OCI-LY7 (cell line): ENCODE data around the gene STRADB. TPM values are rescaled to one million over a fixed set of nuclear protein-coding genes. Genes with fewer than 3 reads are reported as not detected.
A peak's percentile ranks its signal among the peaks of the same experiment; 100 is the strongest.

Experiments used
- BruUV-seq: library from RNA; stranded (reverse); fragments of 400-500 nt; replicated peaks from 2 replicates; lab custom pipeline; 2021; lab: Mats Ljungman, UMichigan
- CTCF ChIA-PET: fragments of 300-600 bp; sonication (Branson Sonifier 250); formaldehyde crosslinking; loops from one replicate; lab custom pipeline; 2022; ENCODE audit warnings: antibody characterized with exemption; ENCODE audit not compliant: unreplicated experiment; lab: Charles Lee
- POLR2A ChIA-PET: fragments of 300-600 bp; sonication (Branson Sonifier 250); formaldehyde crosslinking; loops from one replicate; lab custom pipeline; 2022; ENCODE audit warnings: antibody characterized with exemption; lab: Charles Lee
- DNase-seq: peaks from one replicate; pipeline ENCODE4 v3.0.0-alpha.2; 2015; ENCODE audit warnings: low spot score
- H2AFZ ChIP-seq: fragments of 200-600 bp; sonication (generic), shearing (Covaris generic); 2 replicates; pipeline ENCODE4 v1.6.1; 2014; ENCODE audit warnings: mild to moderate bottlenecking, antibody characterized with exemption, low read length, moderate library complexity
- H3K27ac ChIP-seq: fragments of 200-600 bp; sonication (generic); 2 replicates; pipeline ENCODE4 v1.5.1; 2014; ENCODE audit warnings: mixed run types, low read depth, mild to moderate bottlenecking, moderate library complexity, low read length, inconsistent platforms; ENCODE audit not compliant: poor library complexity, severe bottlenecking
- H3K36me3 ChIP-seq: fragments of 200-600 bp; sonication (generic); 2 replicates; pipeline ENCODE4 v1.6.1; 2014; ENCODE audit warnings: mild to moderate bottlenecking, antibody characterized with exemption, low read length, moderate library complexity, mixed read lengths; ENCODE audit not compliant: insufficient read depth
- H3K4me1 ChIP-seq: fragments of 200-600 bp; sonication (generic); 2 replicates; pipeline ENCODE4 v1.5.1; 2014; ENCODE audit warnings: mild to moderate bottlenecking, low read length; ENCODE audit not compliant: insufficient read depth, poor library complexity, severe bottlenecking
- H3K4me2 ChIP-seq: fragments of 200-600 bp; sonication (generic); 2 replicates; pipeline ENCODE4 v1.6.1; 2014; ENCODE audit warnings: mild to moderate bottlenecking, low read length
- H3K4me3 ChIP-seq: fragments of 200-600 bp; sonication (generic); 2 replicates; pipeline ENCODE4 v1.5.1; 2014; ENCODE audit warnings: mild to moderate bottlenecking, low read depth, low read length; ENCODE audit not compliant: poor library complexity, severe bottlenecking
- H3K79me2 ChIP-seq: fragments of 200-600 bp; sonication (generic); 2 replicates; pipeline ENCODE4 v1.6.1; 2016; ENCODE audit warnings: low read depth, mild to moderate bottlenecking, low read length, moderate library complexity, mixed read lengths; ENCODE audit not compliant: insufficient read depth
- H3K9me2 ChIP-seq: fragments of 200-600 bp; sonication (generic); 2 replicates; pipeline ENCODE4 v1.6.1; 2016; ENCODE audit warnings: mild to moderate bottlenecking, low read length, mixed read lengths; ENCODE audit not compliant: insufficient read depth
- H3K9me3 ChIP-seq: fragments of 200-600 bp; sonication (generic); 2 replicates; pipeline ENCODE4 v1.6.1; 2014; ENCODE audit warnings: mild to moderate bottlenecking, mixed run types, low read length, mixed read lengths
- H4K20me1 ChIP-seq: fragments of 200-600 bp; sonication (generic); 2 replicates; pipeline ENCODE4 v1.6.1; 2014; ENCODE audit warnings: mild to moderate bottlenecking, antibody characterized with exemption, low read length, moderate library complexity, mixed read lengths; ENCODE audit not compliant: insufficient read depth
- EZH2phosphoT487 ChIP-seq: fragments of 200-600 bp; sonication (generic); IDR thresholded peaks from 2 replicates; pipeline ENCODE4 v1.6.1; 2018; ENCODE audit warnings: low read depth, borderline replicate concordance, mild to moderate bottlenecking, mixed run types, antibody characterized with exemption, low read length, moderate library complexity, mixed read lengths
- intact Hi-C: fragments of 100-400 bp; cut with micrococcal nuclease; formaldehyde crosslinking; loops from one replicate; pipeline ENCODE4 v1.10.0; 2022; ENCODE audit not compliant: unreplicated experiment
- total RNA-seq, 2 experiments: library from RNA; depleted of rRNA in 1 of 2; stranded (reverse); fragments of >200 nt in 1 of 2; shearing (Covaris generic) in 1 of 2; gene quantifications; 2 replicates each; pipeline ENCODE4 v1.2.3, GENCODE V29; 2014 to 2022
- TF ChIP-seq, protein P1 (sequence below): fragments of 200-600 bp; sonication (generic); conservative IDR thresholded peaks from 2 replicates; pipeline ENCODE4 v1.5.1; 2014; ENCODE audit warnings: mild to moderate bottlenecking, antibody characterized with exemption, low read length, moderate library complexity, mixed read lengths

STRADB gene
- total RNA-seq, 2 experiments from 2014 or later: 8.4 to 21.4 TPM

DNA sequence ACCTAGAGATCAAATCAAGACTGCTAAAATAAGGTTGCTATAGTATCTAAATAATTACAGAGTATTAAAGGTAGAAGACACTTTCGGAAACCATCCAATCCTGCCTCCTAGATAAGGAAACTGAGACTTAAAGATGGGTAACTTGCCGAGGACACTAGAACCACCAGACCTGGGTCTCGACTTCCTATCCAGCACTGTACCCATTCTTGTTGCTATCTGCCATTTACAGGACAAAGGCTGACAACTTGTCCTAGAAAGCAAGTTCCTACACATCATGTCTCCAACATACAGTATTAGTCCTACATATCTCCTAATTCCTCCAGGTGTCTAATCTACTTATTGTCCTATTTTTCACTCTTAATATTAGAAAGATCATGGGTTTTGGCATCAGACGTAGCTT lies 38.0 kb upstream of the STRADB start:
- H3K36me3 ChIP-seq: no peaks in the 10 kb centered on the region
- H3K79me2 ChIP-seq: peaks cover 4% of the 10 kb centered on the region; the same call in 1 of the 2 replicates
- ChIA-PET POLR2A (interaction anchor here (0.6 to 1.2 kb wide), 4 partner anchors 32 to 1131 kb away, joined by 3 to 4 read pairs (median 4); no protein-coding TSS in a partner anchor), CTCF (no interaction called here)
- intact Hi-C loops: no loop called here
- DNase-seq: no peak
- no TSS peak for BruUV-seq
- H3K4me3 ChIP-seq: no peak overlapping the region
- no peaks in the 10 kb centered on the region for H3K9me3 ChIP-seq
- no peak overlapping the region; the same call in 1 of the 2 replicates for H3K4me2 ChIP-seq
- H3K4me1 ChIP-seq: peaks cover 18% of the 10 kb centered on the region
- TF ChIP-seq, protein P1, sequence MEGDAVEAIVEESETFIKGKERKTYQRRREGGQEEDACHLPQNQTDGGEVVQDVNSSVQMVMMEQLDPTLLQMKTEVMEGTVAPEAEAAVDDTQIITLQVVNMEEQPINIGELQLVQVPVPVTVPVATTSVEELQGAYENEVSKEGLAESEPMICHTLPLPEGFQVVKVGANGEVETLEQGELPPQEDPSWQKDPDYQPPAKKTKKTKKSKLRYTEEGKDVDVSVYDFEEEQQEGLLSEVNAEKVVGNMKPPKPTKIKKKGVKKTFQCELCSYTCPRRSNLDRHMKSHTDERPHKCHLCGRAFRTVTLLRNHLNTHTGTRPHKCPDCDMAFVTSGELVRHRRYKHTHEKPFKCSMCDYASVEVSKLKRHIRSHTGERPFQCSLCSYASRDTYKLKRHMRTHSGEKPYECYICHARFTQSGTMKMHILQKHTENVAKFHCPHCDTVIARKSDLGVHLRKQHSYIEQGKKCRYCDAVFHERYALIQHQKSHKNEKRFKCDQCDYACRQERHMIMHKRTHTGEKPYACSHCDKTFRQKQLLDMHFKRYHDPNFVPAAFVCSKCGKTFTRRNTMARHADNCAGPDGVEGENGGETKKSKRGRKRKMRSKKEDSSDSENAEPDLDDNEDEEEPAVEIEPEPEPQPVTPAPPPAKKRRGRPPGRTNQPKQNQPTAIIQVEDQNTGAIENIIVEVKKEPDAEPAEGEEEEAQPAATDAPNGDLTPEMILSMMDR: no peak
- no peak for TF ChIP-seq EZH2phosphoT487
- H3K27ac ChIP-seq: no peak overlapping the region
- no peak overlapping the region for H2AFZ ChIP-seq
- H3K9me2 ChIP-seq: no peaks in the 10 kb centered on the region
- H4K20me1 ChIP-seq: no peaks in the 10 kb centered on the region

DNA sequence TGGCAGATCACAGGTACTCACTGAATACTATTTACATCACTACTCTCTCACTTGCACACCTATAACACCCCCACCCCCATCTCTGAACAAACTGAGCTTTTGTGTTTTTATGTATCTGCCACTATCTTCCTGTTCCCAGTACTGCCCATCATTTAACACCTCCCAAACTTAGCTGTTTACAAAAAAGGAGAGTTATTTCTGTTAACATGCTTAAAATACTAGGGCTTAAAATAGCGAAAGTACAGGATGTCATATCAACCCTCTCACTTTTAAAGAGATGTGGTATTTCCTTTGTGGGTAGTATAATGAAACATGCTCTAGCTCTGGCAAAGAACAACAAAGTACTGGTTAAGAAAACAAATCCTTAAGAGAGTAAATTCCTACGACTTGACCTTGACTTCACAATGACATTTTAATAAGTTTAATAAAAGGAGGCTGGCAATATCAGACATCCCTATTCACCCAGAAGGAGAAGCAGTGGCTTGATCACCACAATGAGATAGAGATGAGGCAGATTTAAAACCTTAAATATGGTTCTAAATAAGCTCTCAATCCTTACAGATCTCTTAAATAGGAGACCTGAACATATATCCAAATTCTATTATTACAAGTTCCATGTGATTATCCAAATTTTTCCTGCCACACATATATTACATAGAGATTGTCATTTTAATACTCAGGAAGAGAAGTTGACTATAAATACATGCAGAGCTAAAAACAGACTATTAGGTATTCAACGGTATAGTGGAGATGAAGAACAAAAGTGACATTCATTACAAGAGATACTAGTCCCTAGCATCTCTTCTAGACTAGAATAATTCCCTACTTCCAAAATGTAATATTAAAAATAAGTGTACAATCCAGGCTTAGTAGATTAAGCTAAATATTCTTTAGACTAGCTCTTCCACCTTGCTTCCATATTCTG lies 37.2 kb upstream of the STRADB start:
- ChIA-PET CTCF (no interaction called here), POLR2A (interaction anchor here (0.5 to 1.3 kb wide), 9 partner anchors 28 to 1130 kb away, joined by 3 to 4 read pairs (median 3); partner anchors contain the start of gene TRAK2)
- no peak overlapping the region for H3K27ac ChIP-seq
- peaks cover 4% of the 10 kb centered on the region; the same call in 1 of the 2 replicates for H3K79me2 ChIP-seq
- intact Hi-C loops: no loop called here
- H4K20me1 ChIP-seq: no peaks in the 10 kb centered on the region
- peak overlapping the region; percentile 10 for H3K4me3 ChIP-seq
- peak; percentile 38 for DNase-seq
- TF ChIP-seq EZH2phosphoT487: no peak
- no peak overlapping the region for H2AFZ ChIP-seq
- no peaks in the 10 kb centered on the region for H3K36me3 ChIP-seq
- H3K9me2 ChIP-seq: no peaks in the 10 kb centered on the region
- H3K4me2 ChIP-seq: peak overlapping the region; percentile 55
- no TSS peak for BruUV-seq
- H3K9me3 ChIP-seq: no peaks in the 10 kb centered on the region
- H3K4me1 ChIP-seq: peaks cover 18% of the 10 kb centered on the region

DNA sequence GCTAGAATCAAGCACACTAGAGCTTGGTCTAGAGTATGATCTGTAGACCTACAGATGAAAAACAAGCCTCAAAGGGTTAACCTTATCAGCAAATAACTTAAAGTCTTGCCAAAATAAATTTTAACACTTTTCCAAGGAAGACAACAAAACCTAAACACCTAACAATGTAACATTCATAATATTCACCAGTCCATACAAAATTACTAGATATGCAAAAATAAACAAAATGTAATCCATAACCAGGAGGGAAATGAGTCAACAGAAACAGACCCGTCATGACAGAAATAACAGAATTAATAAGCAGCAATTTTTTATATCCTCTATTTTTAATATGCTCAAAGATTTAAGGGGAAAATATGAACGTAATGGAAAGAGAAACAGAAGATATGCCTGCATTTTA lies 36.4 kb upstream of the STRADB start:
- BruUV-seq: no TSS peak
- Histone ChIP-seq H3K27ac (no peak overlapping the region), H3K4me2 (no peak overlapping the region), H3K36me3 (no peaks in the 10 kb centered on the region), H3K9me2 (no peaks in the 10 kb centered on the region), H3K4me1 (peaks cover 18% of the 10 kb centered on the region), H3K4me3 (no peak overlapping the region), H4K20me1 (no peaks in the 10 kb centered on the region), H3K9me3 (no peaks in the 10 kb centered on the region), H2AFZ (no peak overlapping the region), H3K79me2 (peaks cover 4% of the 10 kb centered on the region; the same call in 1 of the 2 replicates)
- ChIA-PET POLR2A (interaction anchor here (0.6 to 1.3 kb wide), 3 partner anchors 27 to 152 kb away, joined by 3 to 4 read pairs (median 3); partner anchors contain the start of gene TRAK2), CTCF (no interaction called here)
- TF ChIP-seq, protein P1: no peak
- no peak for TF ChIP-seq EZH2phosphoT487
- intact Hi-C loops: no loop called here
- DNase-seq: no peak
